Mucosa of descending colon (tissue), 3 donors: ENCODE results near the gene FAAP100. TPM values are rescaled to one million over a fixed set of nuclear protein-coding genes. Genes with fewer than 3 reads are reported as not detected.
A peak's percentile ranks its signal among the peaks of the same experiment; 100 is the strongest.

Source experiments
- ATAC-seq: fragments of 200-7000 bp; cut with Tn5 transposase; one replicate; pipeline ENCODE4 v1.9.1; 2020; ENCODE audit warnings: mild to moderate bottlenecking, moderate library complexity
- DNase-seq, 3 donors: peaks; one replicate each; pipeline ENCODE4 v3.0.0-alpha.2; 2020
- H3K36me3 ChIP-seq: fragments of 200-600 bp; one replicate; pipeline ENCODE4 v1.8.0; 2021; ENCODE audit warnings: low read depth, mild to moderate bottlenecking
- H3K4me1 ChIP-seq: fragments of 200-600 bp; one replicate; pipeline ENCODE4 v1.8.0; 2021; ENCODE audit warnings: low read depth, mild to moderate bottlenecking
- H3K4me3 ChIP-seq: fragments of 200-600 bp; one replicate; pipeline ENCODE4 v1.8.0; 2021; ENCODE audit warnings: mild to moderate bottlenecking
- H3K9me3 ChIP-seq: fragments of 200-600 bp; one replicate; pipeline ENCODE4 v1.8.0; 2021; ENCODE audit warnings: mild to moderate bottlenecking
- intact Hi-C, 2 donors: fragments of 100-400 bp; cut with DNase I in 1 of 2; cut with micrococcal nuclease in 1 of 2; formaldehyde crosslinking; loops; one replicate each; pipeline versions ENCODE4 v1.11.0 to v1.11.1; 2022; cut with DNase I, micrococcal nuclease
- total RNA-seq, 3 donors: library from RNA; stranded (reverse); fragmentation: NEBNext Ultra II Directional in 2 of 3; extraction: Animal tissue kit (Norgen Biotek cat#: 25700) in 2 of 3; gene quantifications; one replicate each; pipeline versions ENCODE4 v1.2.1 to v1.2.4, GENCODE V29; 2021 to 2023
- TF ChIP-seq, protein P1 (sequence below): fragments of 200-600 bp; IDR thresholded peaks from one replicate; pipeline ENCODE4 v1.8.0; 2022; ENCODE audit warnings: antibody characterized with exemption, mild to moderate bottlenecking
- donor health status: DM: no; HTN: no; CAD: no; lungs with moderate emphysema.
- donor health status: DM: no; HTN: no; CAD: no.
- donor health status: DM: no; HTN: yes; CAD: no.

Gene FAAP100
- total RNA-seq, 3 donors from 2014 or later = 23.2 to 28.9 (median 25.0) TPM

DNA sequence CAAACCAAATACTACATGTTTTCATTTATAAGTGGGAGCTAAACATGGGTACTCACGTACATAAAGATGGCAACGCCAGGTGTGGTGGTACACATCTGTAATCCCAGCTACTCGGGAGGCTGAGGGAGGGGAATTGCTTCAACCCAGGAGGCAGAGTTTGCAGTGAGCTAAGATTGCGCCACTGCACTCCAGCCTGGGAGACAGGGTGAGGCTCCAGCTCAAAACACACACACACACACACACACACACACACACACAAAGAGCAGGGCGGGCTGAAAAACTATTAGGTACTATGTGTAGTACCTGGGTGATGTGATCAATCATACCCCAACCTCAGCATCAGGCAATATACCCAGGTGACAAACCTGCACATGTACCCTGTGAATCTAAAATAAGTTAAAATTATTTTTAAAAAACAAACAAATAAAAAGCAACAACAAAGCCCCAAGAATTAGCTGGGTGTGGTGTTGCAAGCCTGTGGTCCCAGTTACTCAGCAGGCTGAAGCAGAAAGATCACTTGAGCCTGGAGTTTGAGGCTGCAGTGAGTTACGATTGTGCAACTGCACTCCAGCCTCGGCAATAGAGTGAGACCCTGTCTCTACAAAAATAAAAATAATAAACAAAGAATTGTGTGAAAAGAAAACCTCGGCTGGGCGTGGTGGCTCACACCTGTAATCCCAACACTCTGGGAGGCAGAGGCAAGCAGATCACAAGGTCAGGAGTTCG lies 11.9 kb upstream of the FAAP100 start:
- Histone ChIP-seq H3K36me3 (peaks cover 12% of the 10 kb centered on the region), H3K4me1 (peaks cover 20% of the 10 kb centered on the region), H3K9me3 (no peaks in the 10 kb centered on the region), H3K4me3 (no peak overlapping the region)
- intact Hi-C loops = no loop called here
- DNase-seq = peak in 1 of 3 donors; percentile 26
- ATAC-seq = no peak
- TF ChIP-seq, protein P1, sequence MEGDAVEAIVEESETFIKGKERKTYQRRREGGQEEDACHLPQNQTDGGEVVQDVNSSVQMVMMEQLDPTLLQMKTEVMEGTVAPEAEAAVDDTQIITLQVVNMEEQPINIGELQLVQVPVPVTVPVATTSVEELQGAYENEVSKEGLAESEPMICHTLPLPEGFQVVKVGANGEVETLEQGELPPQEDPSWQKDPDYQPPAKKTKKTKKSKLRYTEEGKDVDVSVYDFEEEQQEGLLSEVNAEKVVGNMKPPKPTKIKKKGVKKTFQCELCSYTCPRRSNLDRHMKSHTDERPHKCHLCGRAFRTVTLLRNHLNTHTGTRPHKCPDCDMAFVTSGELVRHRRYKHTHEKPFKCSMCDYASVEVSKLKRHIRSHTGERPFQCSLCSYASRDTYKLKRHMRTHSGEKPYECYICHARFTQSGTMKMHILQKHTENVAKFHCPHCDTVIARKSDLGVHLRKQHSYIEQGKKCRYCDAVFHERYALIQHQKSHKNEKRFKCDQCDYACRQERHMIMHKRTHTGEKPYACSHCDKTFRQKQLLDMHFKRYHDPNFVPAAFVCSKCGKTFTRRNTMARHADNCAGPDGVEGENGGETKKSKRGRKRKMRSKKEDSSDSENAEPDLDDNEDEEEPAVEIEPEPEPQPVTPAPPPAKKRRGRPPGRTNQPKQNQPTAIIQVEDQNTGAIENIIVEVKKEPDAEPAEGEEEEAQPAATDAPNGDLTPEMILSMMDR = no peak

DNA sequence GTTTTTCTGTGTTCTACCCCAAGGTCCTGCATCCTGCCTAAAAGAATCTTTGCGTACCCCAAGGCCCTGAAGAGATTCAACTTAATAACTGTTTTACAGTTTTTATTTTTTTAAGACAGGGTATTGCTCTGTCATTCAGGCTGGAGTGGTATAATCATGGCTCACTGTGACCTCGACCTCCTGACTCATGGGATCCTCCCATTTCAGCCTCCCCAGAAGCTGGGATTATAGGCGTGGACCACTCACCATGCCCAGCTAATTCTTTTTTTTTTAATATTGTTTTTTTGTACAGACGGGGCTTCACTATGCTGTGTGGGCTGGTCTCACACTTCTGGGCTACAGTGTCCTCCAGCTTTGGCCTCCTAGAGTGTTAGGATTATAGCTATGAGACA lies 9.3 kb upstream of the FAAP100 start:
- Histone ChIP-seq H3K9me3 (no peaks in the 10 kb centered on the region), H3K4me3 (no peak overlapping the region), H3K36me3 (peaks cover 9% of the 10 kb centered on the region), H3K4me1 (peaks cover 7% of the 10 kb centered on the region)
- TF ChIP-seq, protein P1 = no peak
- DNase-seq = no peak
- intact Hi-C loops = no loop called here
- ATAC-seq = no peak

DNA sequence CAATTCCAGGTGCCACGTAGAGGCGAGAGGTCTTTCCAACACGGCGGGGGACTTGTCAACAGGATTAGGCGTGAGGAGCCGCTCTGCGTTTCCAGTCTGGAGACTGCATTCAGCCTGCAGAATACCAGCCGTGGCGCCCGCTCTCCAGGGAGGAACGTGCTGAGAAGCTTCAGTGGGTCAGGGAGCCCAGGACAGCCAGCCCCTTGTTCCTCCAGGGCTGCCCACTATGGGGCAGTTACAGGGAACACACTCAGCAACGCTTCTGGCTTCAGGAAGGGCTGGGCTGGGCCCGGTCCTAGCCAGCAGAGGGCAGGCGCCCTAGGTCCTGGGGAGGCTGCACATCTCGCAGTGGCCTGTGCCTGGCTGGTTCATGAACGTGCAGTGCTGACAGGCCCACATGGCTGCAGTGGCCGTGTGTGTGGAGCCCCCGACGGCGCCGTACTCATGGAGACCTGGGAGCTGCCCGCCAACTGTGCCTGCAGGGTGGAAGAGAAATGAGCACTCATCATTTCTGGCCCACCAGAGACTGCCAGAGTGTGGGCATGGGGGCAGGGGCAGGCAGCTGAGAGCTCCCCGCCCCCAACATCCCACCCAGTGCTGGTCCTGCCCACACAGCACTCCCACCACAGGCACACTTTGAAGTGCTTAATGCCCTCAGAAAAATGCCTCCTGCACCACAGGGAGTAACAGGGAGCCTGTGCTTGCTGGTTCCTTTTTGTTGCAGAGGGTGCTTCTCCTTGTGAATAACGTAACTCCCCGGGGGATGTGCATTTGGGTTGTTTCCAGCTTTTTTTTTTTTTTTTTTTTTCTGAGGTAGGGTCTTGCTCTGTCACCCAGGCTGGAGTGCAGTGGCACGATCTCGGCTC lies 7.0 kb upstream of the FAAP100 start:
- intact Hi-C loops = no loop called here
- Histone ChIP-seq H3K4me3 (no peak overlapping the region), H3K4me1 (peaks cover 3% of the 10 kb centered on the region), H3K9me3 (no peaks in the 10 kb centered on the region), H3K36me3 (peaks cover 4% of the 10 kb centered on the region)
- TF ChIP-seq, protein P1 = no peak
- DNase-seq (no peak), ATAC-seq (no peak)

DNA sequence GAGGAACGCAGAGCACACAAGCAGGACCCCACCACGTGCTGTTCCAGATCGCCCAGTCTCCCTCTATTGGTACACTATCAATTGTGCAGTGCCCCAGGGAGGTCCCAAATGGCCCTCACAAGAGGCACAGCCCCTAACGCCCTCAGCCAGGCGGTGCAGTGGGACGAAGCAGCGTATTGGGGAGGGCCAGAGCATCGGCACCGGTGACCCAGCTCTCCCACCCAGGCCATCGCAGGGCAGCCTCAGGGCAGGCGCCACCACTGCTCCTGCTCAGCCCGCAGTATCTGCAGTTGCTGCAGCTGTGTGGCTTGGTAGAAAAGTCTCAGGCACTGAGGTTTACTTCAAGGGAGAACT lies 5.9 kb upstream of the FAAP100 start:
- Histone ChIP-seq H3K4me3 (no peak overlapping the region), H3K36me3 (peaks cover 4% of the 10 kb centered on the region), H3K4me1 (peaks cover 13% of the 10 kb centered on the region), H3K9me3 (no peaks in the 10 kb centered on the region)
- DNase-seq = no peak
- TF ChIP-seq, protein P1 = no peak
- ATAC-seq = no peak
- intact Hi-C loops = no loop called here

DNA sequence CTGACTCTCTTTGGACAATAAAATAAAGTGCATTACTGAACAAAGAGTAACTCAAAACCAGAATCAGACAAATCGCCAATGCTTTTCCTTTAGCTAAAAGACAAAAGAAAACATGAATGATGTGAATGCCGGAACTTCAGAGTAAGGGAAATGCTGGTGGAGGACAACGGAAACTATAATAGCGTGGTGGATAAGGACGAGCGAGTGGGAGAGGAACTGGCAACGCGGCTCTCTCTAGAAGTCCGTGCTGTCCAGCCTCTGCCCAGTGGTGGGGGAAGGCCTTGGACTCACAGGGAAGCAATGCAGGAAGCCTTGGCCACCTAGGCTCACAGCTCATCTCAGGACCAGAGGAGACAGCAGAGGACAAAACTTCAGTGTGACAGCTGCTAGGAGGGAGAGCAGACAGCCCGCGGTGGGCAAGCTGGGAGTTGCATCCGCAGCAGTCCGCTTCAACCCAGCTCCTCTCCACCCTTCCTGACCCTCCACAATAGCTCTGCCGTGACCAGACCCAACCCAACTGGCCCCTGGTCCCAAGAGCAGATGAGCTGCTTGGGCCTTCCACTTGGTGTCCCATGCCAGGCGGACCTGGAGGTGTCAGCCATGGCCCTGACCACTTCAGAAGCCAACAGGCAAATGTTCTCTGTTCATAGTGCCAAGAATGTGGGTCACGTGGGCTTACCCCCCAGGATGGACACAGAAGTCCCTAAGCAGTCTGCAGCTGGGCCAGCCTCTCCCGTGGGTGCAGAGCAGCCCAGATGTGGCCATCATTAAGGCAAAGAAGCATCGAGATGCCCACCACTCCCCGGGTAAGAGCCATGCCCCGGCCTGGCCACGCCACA lies 5.3 kb upstream of the FAAP100 start:
- TF ChIP-seq, protein P1 = no peak
- no peak overlapping the region for H3K4me3 ChIP-seq
- ATAC-seq = no peak
- no peak for DNase-seq
- H3K9me3 ChIP-seq = no peaks in the 10 kb centered on the region
- peaks cover 4% of the 10 kb centered on the region for H3K36me3 ChIP-seq
- H3K4me1 ChIP-seq = peaks cover 14% of the 10 kb centered on the region
- intact Hi-C loops = no loop called here
